ENCODE data around the gene PCP4.

Gene PCP4

GRCh38 chr21:39976800-39977199, 109.6 kb downstream of the PCP4 start:
- no peak for DNase-seq

All from femur (tissue), 1 donor.